ENCODE results near the gene EGFR. TPM values are rescaled to one million over a fixed set of nuclear protein-coding genes. Genes with fewer than 3 reads are reported as not detected.

EGFR gene
- total and polyA plus RNA-seq, 2 experiments from 2014 or later = 21.6 to 51.0 TPM

- Histone ChIP-seq H2AFZ (no peak overlapping the region), H3K9me3 (ENCODE audit: low read depth) (no peaks in the 10 kb centered on the region), H3K4me3 (no peak overlapping the region), H3K4me2 (no peak overlapping the region), H3K9me2 (replicated peaks; ENCODE audit: insufficient read depth) (no peaks in the 10 kb centered on the region), H3K79me2 (peaks cover 55% of the 10 kb centered on the region), H3K36me3 (replicated peaks; ENCODE audit: insufficient read depth, low read depth) (no peaks in the 10 kb centered on the region), H3K4me1 (ENCODE audit: insufficient read depth) (peaks cover 44% of the 10 kb centered on the region), H3K27me3 (no peaks in the 10 kb centered on the region), H3K27ac (no peak overlapping the region), H4K20me1 (ENCODE audit: insufficient read depth, poor library complexity, severe bottlenecking) (no peaks in the 10 kb centered on the region)
- TF ChIP-seq CTCF (IDR thresholded peaks at IDR 0.05; ENCODE audit: poor library complexity) (no peak), EZH2 (IDR thresholded peaks at IDR 0.05; ENCODE audit: borderline replicate concordance) (no peak), EZH2phosphoT487 (IDR thresholded peaks at IDR 0.05; ENCODE audit: low read depth, severe bottlenecking, unreplicated experiment) (no peak)
- 83% methylated on average over 4 of the region's 4 CpGs for WGBS (ENCODE audit: low lambda C conversion rate, missing lambda C conversion rate)
- DNase-seq (ENCODE audit: low spot score) = no peak
Observed at GRCh38 chr7:55097100-55097499, 78.3 kb downstream of the EGFR start.

- no peaks in the 10 kb centered on the region for H3K9me2 ChIP-seq (replicated peaks; ENCODE audit: insufficient read depth)
- no peak overlapping the region for H2AFZ ChIP-seq
- H3K4me3 ChIP-seq = no peak overlapping the region
- no peak for TF ChIP-seq CTCF (IDR thresholded peaks at IDR 0.05; ENCODE audit: poor library complexity)
- no peak for TF ChIP-seq EZH2phosphoT487 (IDR thresholded peaks at IDR 0.05; ENCODE audit: low read depth, severe bottlenecking, unreplicated experiment)
- TF ChIP-seq EZH2 (IDR thresholded peaks at IDR 0.05; ENCODE audit: borderline replicate concordance) = no peak
- WGBS (ENCODE audit: low lambda C conversion rate, missing lambda C conversion rate) = 76% methylated on average over 9 of the region's 9 CpGs
- peaks cover 53% of the 10 kb centered on the region for H3K79me2 ChIP-seq
- H3K27me3 ChIP-seq = no peaks in the 10 kb centered on the region
- peaks cover 42% of the 10 kb centered on the region for H3K4me1 ChIP-seq (ENCODE audit: insufficient read depth)
- no peak for DNase-seq (ENCODE audit: low spot score)
- peak overlapping the region; percentile 48 for H3K27ac ChIP-seq
- H3K36me3 ChIP-seq (replicated peaks; ENCODE audit: insufficient read depth, low read depth) = no peaks in the 10 kb centered on the region
- no peaks in the 10 kb centered on the region for H3K9me3 ChIP-seq (ENCODE audit: low read depth)
- H4K20me1 ChIP-seq (ENCODE audit: insufficient read depth, poor library complexity, severe bottlenecking) = no peaks in the 10 kb centered on the region
- H3K4me2 ChIP-seq = no peak overlapping the region
Observed at GRCh38 chr7:55099066-55099820, 80.4 kb downstream of the EGFR start.

GRCh38 chr7:55099821-55100543, 81.2 kb downstream of the EGFR start:
- no peak for DNase-seq (ENCODE audit: low spot score)
- WGBS (ENCODE audit: low lambda C conversion rate, missing lambda C conversion rate) = 75% methylated on average over 8 of the region's 8 CpGs
- H3K4me3 ChIP-seq = no peak overlapping the region
- H3K27me3 ChIP-seq = no peaks in the 10 kb centered on the region
- TF ChIP-seq EZH2phosphoT487 (IDR thresholded peaks at IDR 0.05; ENCODE audit: low read depth, severe bottlenecking, unreplicated experiment) (no peak), EZH2 (IDR thresholded peaks at IDR 0.05; ENCODE audit: borderline replicate concordance) (no peak), CTCF (IDR thresholded peaks at IDR 0.05; ENCODE audit: poor library complexity) (no peak)
- peak overlapping the region; percentile 48 for H3K27ac ChIP-seq
- peaks cover 53% of the 10 kb centered on the region for H3K79me2 ChIP-seq
- peaks cover 44% of the 10 kb centered on the region for H3K4me1 ChIP-seq (ENCODE audit: insufficient read depth)
- no peaks in the 10 kb centered on the region for H3K9me3 ChIP-seq (ENCODE audit: low read depth)
- no peaks in the 10 kb centered on the region for H3K9me2 ChIP-seq (replicated peaks; ENCODE audit: insufficient read depth)
- H4K20me1 ChIP-seq (ENCODE audit: insufficient read depth, poor library complexity, severe bottlenecking) = no peaks in the 10 kb centered on the region
- H3K4me2 ChIP-seq = peak overlapping the region; percentile 51
- no peaks in the 10 kb centered on the region for H3K36me3 ChIP-seq (replicated peaks; ENCODE audit: insufficient read depth, low read depth)
- H2AFZ ChIP-seq = no peak overlapping the region

Data from hepatocyte (in vitro differentiated cells).